ENCODE measurements around the gene NET1. TPM values are rescaled to one million over a fixed set of nuclear protein-coding genes. Genes with fewer than 3 reads are reported as not detected.

Gene NET1
- total RNA-seq, 4 donors from 2014 or later = 64.3 to 124 (median 77.2) TPM

DNA sequence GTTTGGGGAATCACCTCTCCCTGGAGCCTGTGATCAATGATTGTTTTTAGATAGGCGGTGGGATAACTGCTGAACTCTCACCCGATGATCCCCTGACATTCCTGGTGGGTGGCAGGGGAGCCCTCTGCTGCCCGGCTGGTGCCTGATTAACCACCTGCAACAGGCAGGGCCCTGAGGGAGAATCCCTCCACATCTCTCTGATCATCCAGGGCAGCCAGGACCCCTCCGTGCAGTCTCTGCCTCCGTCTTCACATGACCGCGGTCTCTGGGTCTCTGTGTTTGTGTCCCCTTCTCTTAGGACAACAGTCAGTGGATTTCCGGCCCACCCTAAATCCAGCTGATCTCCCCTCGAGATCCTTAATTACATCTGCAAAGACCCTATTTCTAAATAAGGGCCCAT, 69.7 kb downstream of the NET1 start:
- no peak overlapping the region for H3K4me3 ChIP-seq (ENCODE audit: low read depth, poor library complexity, severe bottlenecking)
- TF ChIP-seq, protein P1, sequence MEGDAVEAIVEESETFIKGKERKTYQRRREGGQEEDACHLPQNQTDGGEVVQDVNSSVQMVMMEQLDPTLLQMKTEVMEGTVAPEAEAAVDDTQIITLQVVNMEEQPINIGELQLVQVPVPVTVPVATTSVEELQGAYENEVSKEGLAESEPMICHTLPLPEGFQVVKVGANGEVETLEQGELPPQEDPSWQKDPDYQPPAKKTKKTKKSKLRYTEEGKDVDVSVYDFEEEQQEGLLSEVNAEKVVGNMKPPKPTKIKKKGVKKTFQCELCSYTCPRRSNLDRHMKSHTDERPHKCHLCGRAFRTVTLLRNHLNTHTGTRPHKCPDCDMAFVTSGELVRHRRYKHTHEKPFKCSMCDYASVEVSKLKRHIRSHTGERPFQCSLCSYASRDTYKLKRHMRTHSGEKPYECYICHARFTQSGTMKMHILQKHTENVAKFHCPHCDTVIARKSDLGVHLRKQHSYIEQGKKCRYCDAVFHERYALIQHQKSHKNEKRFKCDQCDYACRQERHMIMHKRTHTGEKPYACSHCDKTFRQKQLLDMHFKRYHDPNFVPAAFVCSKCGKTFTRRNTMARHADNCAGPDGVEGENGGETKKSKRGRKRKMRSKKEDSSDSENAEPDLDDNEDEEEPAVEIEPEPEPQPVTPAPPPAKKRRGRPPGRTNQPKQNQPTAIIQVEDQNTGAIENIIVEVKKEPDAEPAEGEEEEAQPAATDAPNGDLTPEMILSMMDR (IDR thresholded peaks at IDR 0.05) = no peak
- TF ChIP-seq POLR2A (IDR thresholded peaks at IDR 0.05) = no peak
- peak in 1 of 2 donors; percentile 61 for DNase-seq (ENCODE audit: low spot score in 2 of 2)
- WGBS, 2 donors = 90 to 92% methylated on average over 9 of the region's 9 CpGs
- intact Hi-C loops (cut with DNase I; ENCODE audit: low total_unique reads) = no loop called here

DNA sequence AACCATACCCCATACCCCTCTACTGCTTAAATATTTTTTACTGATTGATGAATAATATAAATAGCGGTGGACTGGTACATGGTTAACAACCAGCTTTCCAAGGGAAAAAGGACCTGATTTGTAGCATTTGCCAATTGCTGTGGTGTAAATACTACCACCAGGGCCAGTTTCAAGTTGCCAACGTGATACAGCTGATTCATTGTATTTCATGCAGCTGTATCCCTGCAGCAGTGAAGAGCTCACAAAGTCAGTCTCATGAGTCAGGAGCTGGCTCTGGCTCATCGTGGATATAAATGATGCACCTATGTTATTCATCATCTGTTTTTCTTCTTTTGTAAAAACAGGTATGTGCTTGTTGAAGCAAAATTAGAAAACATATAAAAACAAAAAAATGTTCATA, 71.8 kb downstream of the NET1 start:
- intact Hi-C loops (cut with DNase I; ENCODE audit: low total_unique reads) = no loop called here
- no peak overlapping the region for H3K4me3 ChIP-seq (ENCODE audit: low read depth, poor library complexity, severe bottlenecking)
- no peak for DNase-seq (ENCODE audit: low spot score in 2 of 2)
- TF ChIP-seq, protein P1 (IDR thresholded peaks at IDR 0.05) = no peak
- no peak for TF ChIP-seq POLR2A (IDR thresholded peaks at IDR 0.05)
- 43 to 56% methylated on average over 3 of the region's 3 CpGs for WGBS, 2 donors

DNA sequence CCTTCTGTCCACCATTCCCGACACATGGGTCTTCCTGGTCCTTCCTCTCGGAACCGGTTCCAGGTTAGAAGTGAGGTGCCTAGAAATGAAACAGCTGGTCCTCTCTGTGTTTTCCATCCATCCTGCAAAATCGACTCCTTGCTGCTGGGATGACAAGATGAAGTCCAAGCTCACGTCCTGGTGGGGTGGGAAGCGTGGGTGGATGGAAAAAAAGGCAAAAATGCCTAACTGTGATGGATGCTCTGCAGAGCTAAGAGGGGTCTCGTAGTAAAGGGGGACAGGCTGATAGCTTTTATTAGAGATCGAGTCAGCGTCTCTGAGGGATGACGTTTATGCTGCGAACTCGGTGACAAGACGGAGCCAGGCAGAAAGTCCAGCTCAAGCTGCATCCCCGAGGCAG, 72.9 kb downstream of the NET1 start:
- intact Hi-C loops (cut with DNase I; ENCODE audit: low total_unique reads) = no loop called here
- H3K4me3 ChIP-seq (ENCODE audit: low read depth, poor library complexity, severe bottlenecking) = no peak overlapping the region
- WGBS, 2 donors = 92% methylated on average over 14 of the region's 14 CpGs
- TF ChIP-seq, protein P1 (IDR thresholded peaks at IDR 0.05) = no peak
- no peak for TF ChIP-seq POLR2A (IDR thresholded peaks at IDR 0.05)
- DNase-seq (ENCODE audit: low spot score in 2 of 2) = no peak

DNA sequence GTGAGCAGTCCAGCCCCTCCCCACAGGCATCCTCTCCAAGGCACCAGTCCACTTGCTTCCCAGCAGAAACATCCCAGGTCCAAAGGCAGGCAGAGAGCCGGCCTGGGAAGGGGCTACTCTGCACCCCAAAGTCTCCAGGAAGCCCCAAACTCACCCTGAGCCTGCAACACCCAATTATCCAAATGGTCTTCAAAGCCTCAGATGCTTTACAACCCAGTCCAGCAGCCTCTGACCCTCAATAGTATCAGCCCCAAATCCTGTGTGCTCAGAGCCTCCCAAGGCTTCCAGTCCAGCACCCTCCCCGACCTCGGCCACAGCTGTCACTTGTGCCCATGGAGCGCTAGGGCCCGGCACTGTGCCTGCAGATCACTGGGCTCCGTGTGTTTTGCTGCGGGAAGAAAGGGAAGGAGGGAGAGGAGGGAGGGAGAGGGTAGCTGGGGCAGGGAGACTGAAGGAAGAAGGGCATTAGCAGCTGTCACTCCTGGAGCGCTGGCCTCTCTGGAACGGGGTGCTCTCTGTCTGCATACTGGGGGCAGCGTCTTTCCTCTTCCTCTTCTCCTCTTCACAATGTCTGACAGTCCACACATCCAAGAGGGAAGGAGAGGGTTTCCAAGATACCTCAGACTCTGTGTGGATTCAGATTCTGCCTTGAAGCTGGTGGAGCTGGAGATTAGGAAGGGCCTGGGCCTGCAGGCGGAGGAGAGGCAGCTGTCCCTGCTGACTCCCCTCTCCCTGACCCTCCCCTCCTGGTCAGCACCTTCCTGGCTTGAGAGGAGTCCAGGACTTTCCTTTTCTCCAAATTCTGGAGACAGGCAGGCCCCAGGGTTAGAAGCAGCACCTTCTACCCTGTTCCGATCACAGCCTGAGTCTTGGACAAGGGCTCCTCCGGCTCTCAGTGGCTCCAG, 73.8 kb downstream of the NET1 start:
- WGBS, 2 donors = 77 to 84% methylated on average over 13 of the region's 13 CpGs
- H3K4me3 ChIP-seq (ENCODE audit: low read depth, poor library complexity, severe bottlenecking) = no peak overlapping the region
- DNase-seq (ENCODE audit: low spot score in 2 of 2) = no peak
- TF ChIP-seq, protein P1 (IDR thresholded peaks at IDR 0.05) = no peak
- no peak for TF ChIP-seq POLR2A (IDR thresholded peaks at IDR 0.05)
- intact Hi-C loops (cut with DNase I; ENCODE audit: low total_unique reads) = no loop called here

DNA sequence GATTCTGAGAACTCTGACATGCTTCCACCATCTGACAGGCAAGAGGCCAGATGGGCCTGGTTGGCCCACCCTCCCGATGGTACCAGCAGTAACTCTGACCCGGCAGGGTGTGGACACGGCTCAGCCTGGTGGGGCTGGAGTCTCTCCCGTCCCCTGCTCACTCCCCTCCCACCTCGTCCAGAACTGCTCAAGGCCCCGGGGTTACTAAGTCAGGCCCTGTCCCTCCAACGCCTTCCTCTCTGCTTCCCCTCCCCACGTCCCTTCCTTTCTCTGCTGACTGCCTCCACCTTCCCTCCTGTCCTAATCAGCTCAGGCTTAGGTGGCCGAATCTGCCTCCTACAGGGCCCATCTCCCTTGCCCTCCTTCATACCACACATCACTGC, 74.5 kb downstream of the NET1 start:
- intact Hi-C loops (cut with DNase I; ENCODE audit: low total_unique reads) = no loop called here
- 66 to 77% methylated on average over 8 to 9 of the region's 9 CpGs for WGBS, 2 donors
- no peak for DNase-seq (ENCODE audit: low spot score in 2 of 2)
- no peak overlapping the region for H3K4me3 ChIP-seq (ENCODE audit: low read depth, poor library complexity, severe bottlenecking)
- TF ChIP-seq POLR2A (IDR thresholded peaks at IDR 0.05) = no peak
- TF ChIP-seq, protein P1 (IDR thresholded peaks at IDR 0.05) = no peak

Measured in lower leg skin (tissue), 4 donors.